ENCODE results near the gene C1GALT1C1.

- TF ChIP-seq ELF4 (IDR thresholded peaks at IDR 0.05) (no peak), BHLHE40 (IDR thresholded peaks at IDR 0.05; ENCODE audit: borderline replicate concordance) (no peak), FOXM1 (IDR thresholded peaks at IDR 0.05; ENCODE audit: borderline replicate concordance) (no peak), ARNT (IDR thresholded peaks at IDR 0.05) (no peak), SUZ12 (IDR thresholded peaks at IDR 0.05) (no peak), LEF1 (IDR thresholded peaks at IDR 0.05; ENCODE audit: borderline replicate concordance) (no peak), SP1 (IDR thresholded peaks at IDR 0.05) (no peak), PKNOX1 (IDR thresholded peaks at IDR 0.05) (no peak), NFRKB (IDR thresholded peaks at IDR 0.05) (no peak), TARDBP (IDR thresholded peaks at IDR 0.05) (no peak), FOXA1 (IDR thresholded peaks at IDR 0.05) (no peak)
Measured at GRCh38 chrX:120662662-120663061, 32.8 kb upstream of the C1GALT1C1 start.

Data from HEK293T (cell line).